GM18858 (cell line): ENCODE data around the gene CETN3.

Source experiments
- ATAC-seq: cut with Tn5 transposase; IDR thresholded peaks from one replicate; pipeline ENCODE4 v1.9.1; 2021; ENCODE audit not compliant: unreplicated experiment

The CETN3 gene

GRCh38 chr5:90409318-90410177, at the start of gene CETN3:
Gene CETN3 (minus strand): TSS chr5:90409756. CDS start chr5:90409661, 95 bp downstream.
- peak; percentile 86 for ATAC-seq

DNA sequence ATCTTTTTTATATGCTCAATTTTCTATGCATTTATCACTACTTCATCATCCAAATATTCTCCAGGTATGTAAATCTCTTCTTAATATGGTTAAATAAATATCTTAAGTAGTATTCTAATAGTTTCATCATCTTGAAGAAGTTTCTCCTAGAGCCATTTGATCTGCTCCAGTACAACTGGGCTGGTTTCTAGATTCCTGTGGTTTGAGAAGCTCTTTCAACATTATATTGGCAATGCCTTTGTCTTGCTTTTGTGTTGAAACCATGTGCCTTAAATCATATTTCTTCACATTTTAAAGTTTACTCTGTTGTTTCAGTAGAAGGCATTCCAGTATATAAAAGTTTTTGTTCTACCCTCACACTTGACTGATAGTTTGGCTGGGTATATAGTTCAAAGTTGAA, 37.4 kb upstream of the CETN3 start:
- ATAC-seq = no peak

DNA sequence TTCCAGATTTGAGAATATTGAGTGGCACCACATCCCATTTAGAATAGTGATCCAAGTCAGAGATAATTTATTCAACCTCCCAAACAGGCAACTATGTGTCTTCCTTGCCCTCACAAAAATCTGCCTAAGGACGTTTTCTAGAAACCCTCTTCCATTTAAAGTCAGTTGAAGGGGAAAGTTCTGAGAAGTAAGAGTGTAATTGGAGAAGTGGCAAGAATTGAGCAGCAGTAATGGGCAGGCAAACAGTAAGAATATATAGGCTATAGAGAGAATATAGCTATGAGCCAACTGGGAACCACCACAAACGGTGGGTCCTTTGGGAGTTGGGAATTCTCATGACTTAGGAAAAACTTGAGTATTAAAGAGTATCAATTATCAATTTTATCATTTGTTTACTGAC, 31.1 kb upstream of the CETN3 start:
- no peak for ATAC-seq

GRCh38 chr5:90438100-90438499, 28.5 kb upstream of the CETN3 start:
- ATAC-seq = no peak

GRCh38 chr5:90437663-90438062, 28.1 kb upstream of the CETN3 start:
- no peak for ATAC-seq

DNA sequence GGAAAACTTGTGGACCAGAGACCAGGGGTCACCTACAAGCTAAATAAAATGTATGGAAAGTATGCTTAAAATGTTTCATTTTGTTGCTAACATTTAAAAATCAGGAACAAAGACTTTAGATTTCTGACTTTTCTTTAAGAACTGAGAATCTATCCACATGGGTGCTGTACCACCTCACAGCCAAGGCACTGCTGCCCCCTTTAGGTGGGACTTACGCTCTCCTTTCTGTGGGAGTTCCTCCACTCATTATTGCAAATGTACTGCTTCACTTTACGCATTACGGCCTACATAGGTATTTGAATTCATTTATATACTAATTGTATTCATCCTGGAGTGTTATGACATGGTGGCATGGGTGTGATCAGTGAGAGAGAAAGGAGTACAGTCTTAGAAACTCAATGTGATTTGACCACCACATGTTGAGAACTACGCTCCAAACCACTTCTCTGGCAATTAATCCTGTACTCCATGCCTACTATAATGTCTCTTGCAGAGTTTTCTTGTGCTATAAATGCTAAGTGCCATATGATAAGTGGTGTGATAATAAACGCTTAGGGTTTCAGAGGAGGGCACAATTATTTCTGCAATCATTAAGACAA, 24.7 kb upstream of the CETN3 start:
- ATAC-seq = no peak

- peak; percentile 56 for ATAC-seq
Observed at GRCh38 chr5:90424245-90424644, 14.7 kb upstream of the CETN3 start.

DNA sequence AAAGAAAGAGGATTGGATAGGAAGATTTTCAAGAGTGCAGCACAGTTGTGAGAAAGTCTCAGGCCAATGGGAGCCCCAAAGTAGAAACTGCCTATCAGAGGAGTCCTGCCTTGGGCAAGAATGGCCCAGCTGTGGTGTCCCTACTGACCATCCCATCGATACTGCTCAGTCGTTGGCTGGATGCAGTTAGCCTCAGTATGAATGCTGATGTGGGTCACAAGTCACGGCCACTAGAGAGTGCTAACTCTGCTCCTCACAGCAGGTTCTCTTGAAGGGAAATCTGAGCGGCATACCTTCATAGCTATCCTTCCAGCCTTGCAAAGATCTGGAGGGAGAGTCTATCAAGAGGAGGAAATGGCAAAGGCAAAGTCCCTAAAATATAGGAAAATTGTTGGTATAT, 11.6 kb upstream of the CETN3 start:
- ATAC-seq = no peak

DNA sequence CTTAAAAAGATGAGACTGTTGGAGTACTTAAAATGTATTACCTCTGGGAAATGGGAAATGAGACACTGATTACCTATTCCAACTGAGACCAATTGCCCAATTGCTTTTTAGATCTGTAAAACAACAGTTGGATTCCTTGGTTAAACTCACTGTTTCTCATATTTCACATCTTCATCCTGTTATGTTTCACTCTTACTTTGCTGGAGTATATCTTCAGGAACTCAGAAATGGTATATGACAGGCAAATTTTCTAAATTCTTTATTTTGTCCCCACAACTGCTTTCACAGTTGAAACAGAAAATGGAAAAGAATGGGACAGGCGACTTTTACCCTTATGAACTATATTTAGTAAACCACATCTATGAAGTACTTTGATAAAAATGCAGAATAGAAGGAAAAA, 8.7 kb upstream of the CETN3 start:
- ATAC-seq = no peak

GRCh38 chr5:90410178-90410762, 714 bp upstream of the CETN3 start:
- ATAC-seq = no peak

DNA sequence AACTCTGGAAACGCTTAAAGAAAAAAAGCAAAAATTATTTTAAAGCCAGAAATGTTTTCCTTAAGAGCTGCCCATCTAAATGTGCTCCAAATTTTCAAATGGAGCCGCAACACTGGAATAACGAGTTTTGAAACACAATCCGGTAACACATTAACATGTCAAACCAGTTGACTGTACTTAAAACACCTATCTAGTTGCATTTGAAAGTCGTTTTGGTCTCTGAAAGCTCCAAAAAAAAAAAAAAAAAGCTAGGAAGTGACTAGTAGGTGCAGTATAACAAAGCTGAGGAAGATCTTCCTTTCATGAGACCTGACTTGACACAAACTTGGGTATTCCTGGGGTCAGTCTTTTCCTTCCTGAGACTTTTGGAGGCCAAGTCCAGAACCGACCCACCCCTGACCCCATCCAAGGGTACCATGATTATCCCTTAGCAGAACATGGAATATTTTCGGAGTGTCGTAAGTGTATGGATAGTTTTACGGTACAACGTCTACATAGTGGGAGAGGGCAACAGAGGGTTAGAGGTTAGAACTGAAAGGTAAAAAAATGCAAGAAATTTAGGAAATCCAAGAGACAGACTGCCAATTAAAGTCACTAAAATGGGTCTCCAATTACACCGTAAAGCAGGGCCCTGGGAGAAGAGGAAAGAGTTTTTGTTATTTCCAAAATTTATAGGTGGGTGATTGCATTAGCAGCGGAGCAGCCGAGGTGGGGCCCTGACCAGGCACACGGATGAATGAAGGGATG, 812 bp downstream of the CETN3 start:
- ATAC-seq = peak; percentile 4

DNA sequence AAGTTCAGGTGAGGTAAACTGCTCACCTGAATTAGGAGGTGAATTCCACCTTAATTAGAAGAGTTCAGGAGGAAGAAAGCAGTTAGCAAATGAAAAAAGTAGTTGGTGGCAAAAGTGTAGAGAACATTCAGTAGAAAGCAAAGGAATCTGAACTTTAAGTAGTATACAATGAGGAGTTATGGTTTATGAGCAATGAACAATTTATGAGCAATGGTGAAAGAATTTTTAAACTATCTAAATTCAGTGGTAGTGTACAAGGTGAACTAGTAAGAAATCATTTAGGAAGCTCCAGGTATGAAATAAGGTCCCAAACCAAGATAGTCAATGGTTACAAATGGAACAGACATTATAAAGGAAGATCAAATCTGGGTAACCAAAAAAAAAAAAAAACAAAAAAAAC, 3.1 kb downstream of the CETN3 start:
- ATAC-seq = no peak

DNA sequence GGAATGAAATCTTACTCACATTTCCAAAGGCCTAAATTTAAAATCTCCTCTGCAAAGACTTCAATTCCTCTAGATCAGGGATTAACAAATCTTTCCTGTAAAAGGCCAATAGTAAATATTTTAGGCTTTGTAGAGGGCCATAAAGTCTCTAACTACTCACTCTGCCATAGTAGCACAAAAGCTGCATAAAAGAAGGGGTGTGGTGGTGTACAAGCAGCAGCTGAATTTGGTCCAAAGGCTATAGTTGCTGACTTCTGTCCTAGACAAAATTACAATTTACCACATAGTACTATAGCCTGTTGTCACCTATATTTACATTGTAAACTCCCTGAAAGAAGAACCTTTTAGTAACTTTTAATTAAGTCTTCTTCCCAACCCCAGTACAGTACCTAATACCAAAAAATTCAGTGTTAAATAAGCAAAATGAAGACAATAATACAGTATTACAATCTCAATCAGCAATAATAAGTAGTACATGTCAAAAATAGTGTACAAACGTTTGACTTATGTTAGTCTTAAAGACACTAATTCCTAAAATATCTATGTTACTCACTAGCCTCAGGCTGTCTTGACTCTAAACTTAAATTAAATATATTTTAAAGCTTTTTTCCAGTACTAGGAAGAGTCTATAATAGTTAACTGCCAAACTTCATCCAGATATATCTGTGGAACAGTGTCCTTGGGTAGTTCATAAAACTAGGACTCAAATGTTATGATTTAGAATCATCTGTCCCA, 6.9 kb downstream of the CETN3 start:
- ATAC-seq = no peak

- no peak for ATAC-seq
Observed at GRCh38 chr5:90399251-90399650, 10.3 kb downstream of the CETN3 start.

DNA sequence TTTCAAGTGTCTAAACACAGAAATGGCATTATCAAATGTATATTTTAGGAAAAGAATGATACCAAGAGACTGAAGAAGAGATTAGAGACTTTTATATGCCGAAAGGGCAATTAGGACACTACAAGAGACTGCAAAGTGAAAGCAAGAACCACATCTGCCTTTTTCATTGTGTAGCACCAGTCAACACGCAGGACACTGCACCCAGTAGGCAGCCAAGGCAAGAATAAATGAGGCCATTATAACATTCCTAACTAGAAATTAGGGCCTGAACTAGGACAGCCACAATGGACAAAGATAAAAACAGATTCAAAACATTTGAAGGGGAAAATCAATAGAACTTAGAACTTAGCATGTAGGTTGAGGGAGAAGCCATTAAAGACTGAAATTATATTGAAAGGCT, 10.8 kb downstream of the CETN3 start:
- no peak for ATAC-seq

DNA sequence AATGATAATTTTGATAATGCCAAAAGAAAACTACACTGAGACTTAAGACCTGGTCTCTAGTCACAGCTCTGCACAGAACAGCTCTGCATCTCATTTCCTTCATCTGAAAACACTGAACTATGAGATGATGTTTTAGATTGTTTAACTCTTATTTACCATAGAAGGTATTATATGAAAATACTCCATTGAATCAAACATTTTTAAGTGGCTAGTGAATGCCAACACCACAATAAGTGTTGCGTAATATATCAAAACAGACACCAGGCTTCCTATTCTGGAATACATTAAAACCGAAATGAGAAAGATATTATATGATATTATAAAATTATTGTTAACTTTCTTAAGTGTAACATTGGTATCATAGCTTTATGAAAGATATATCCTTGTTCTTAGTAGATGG, 14.6 kb downstream of the CETN3 start:
- ATAC-seq = no peak

- no peak for ATAC-seq
Observed at GRCh38 chr5:90390928-90391327, 18.6 kb downstream of the CETN3 start.

- ATAC-seq = no peak
Observed at GRCh38 chr5:90390326-90390725, 19.2 kb downstream of the CETN3 start.

- no peak for ATAC-seq
Observed at GRCh38 chr5:90387508-90387907, 22.0 kb downstream of the CETN3 start.

DNA sequence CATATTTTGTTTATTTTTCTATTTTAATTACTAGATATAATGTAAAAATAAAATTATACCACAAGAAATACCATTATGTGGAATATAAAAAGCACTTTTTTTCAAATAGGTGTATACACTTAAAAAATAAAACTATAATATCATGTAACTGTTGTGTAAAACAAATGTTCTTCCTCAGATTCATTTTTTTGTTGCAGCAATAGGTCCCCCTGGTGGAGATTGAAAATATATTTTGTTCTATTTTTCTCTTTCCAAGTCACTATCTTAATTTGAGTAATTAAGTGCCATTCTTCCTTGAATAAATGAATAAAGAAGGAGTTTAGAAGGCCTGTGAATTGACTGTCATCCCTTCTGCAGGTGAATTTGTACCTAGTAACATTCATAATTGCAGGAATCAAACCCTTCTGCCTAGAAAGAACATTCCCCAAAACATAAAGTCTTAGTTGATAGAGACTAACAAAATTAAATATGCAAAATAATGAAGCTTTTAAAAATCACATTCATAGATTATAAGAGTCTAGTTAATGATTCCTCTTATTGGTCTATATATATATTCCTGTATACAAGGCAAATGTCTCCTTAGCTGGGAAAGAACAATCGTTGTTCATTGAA, 23.4 kb downstream of the CETN3 start:
- no peak for ATAC-seq
